BJ (cell line): Measurements from ENCODE around the gene WWOX. TPM values are rescaled to one million over a fixed set of nuclear protein-coding genes. Genes with fewer than 3 reads are reported as not detected.
A peak's percentile ranks its signal among the peaks of the same experiment; 100 is the strongest.
"Not testable (repeated sequence)": the region's sequence is repeated elsewhere in the genome, so short reads cannot be mapped to it uniquely, and the experiment has no call there.

ENCODE experiments used
- CTCF ChIA-PET: fragments of 350-600 bp; formaldehyde crosslinking; extraction: SDS; loops from one replicate; lab custom pipeline; 2021; ENCODE audit warnings: antibody characterized with exemption, inconsistent platforms; lab: Yijun Ruan, JAX
- POLR2A ChIA-PET: fragments of 300-600 bp; sonication (Branson Sonifier 250); formaldehyde crosslinking; extraction: SDS; loops from one replicate; lab custom pipeline; 2021; ENCODE audit warnings: antibody characterized with exemption; lab: Charles Lee
- DNase-seq: peaks from one replicate; pipeline ENCODE4 v3.0.0-alpha.2; 2011; ENCODE audit warnings: low read depth
- H3K27me3 ChIP-seq: 2 replicates; pipeline ENCODE4 v1.6.0; 2011; ENCODE audit warnings: low read length; ENCODE audit not compliant: control insufficient read depth, insufficient read depth
- H3K36me3 ChIP-seq: 2 replicates; pipeline ENCODE4 v1.5.1; 2011; ENCODE audit warnings: low read length; ENCODE audit not compliant: control insufficient read depth, insufficient read depth
- H3K4me3 ChIP-seq: 2 replicates; pipeline ENCODE4 v1.5.1; 2011; ENCODE audit warnings: low read depth, mild to moderate bottlenecking, control low read depth, low read length
- CTCF ChIP-seq: IDR thresholded peaks from 2 replicates; pipeline ENCODE4 v1.5.1; 2011; ENCODE audit warnings: low read depth, mild to moderate bottlenecking, control low read depth, inconsistent platforms, low read length, moderate library complexity; ENCODE audit not compliant: insufficient read depth
- polyA minus RNA-seq: library from RNA; depleted of rRNA, polyadenylated mRNA; stranded (reverse); fragments of >200 nt; gene quantifications from 2 replicates; pipeline ENCODE4 v1.2.3, GENCODE V29; 2011; rRNA and poly(A)+ RNA removed
- polyA plus RNA-seq: library from polyadenylated mRNA; depleted of rRNA; stranded (reverse); fragments of >200 nt; gene quantifications from 2 replicates; pipeline ENCODE4 v1.2.3, GENCODE V29; 2011; rRNA removed

The WWOX gene
- 3.1 and 3.8 TPM in 2 replicates for polyA plus RNA-seq
- 2.4 and 4.8 TPM in 2 replicates for polyA minus RNA-seq

GRCh38 chr16:78099271-78100111 lies at the start of gene WWOX:
TSS of gene WWOX (plus strand) at chr16:78099654.
- POLR2A ChIA-PET, result no interaction called here
- no peaks in the 10 kb centered on the region for H3K36me3 ChIP-seq
- peak within 1 kb of the TSS; percentile 96 for H3K4me3 ChIP-seq
- DNase-seq, result peak; percentile 93
- TF ChIP-seq CTCF, result peak; percentile 94
- CTCF ChIA-PET, result interaction anchor here (0.8 to 1.8 kb wide), 8 partner anchors 10 to 424 kb away, joined by 3 to 4 read pairs (median 4); no protein-coding TSS in a partner anchor
- no peaks in the 10 kb centered on the region for H3K27me3 ChIP-seq

GRCh38 chr16:78050734-78051400 lies 48.6 kb upstream of the WWOX start:
- Histone ChIP-seq H3K4me3 (no peak overlapping the region), H3K36me3 (no peaks in the 10 kb centered on the region), H3K27me3 (no peaks in the 10 kb centered on the region)
- no peak for DNase-seq
- TF ChIP-seq CTCF, result no peak
- POLR2A ChIA-PET, result no interaction called here
- CTCF ChIA-PET, result interaction anchor here (0.8 kb wide), 1 partner anchor 12 kb away, joined by 3 read pairs; no protein-coding TSS in a partner anchor

GRCh38 chr16:78057803-78058564 lies 41.5 kb upstream of the WWOX start:
- POLR2A ChIA-PET, result no interaction called here
- Histone ChIP-seq H3K27me3 (no peaks in the 10 kb centered on the region), H3K36me3 (no peaks in the 10 kb centered on the region), H3K4me3 (no peak overlapping the region)
- DNase-seq, result no peak
- no peak for TF ChIP-seq CTCF
- CTCF ChIA-PET, result no interaction called here

GRCh38 chr16:78059806-78060205 lies 39.6 kb upstream of the WWOX start:
- DNase-seq, CTCF ChIA-PET, H3K27me3 ChIP-seq, H3K4me3 ChIP-seq, H3K36me3 ChIP-seq, POLR2A ChIA-PET: not testable (repeated sequence)

GRCh38 chr16:78060295-78060694 lies 39.2 kb upstream of the WWOX start:
- DNase-seq, result no peak
- H3K36me3 ChIP-seq, result no peaks in the 10 kb centered on the region
- POLR2A ChIA-PET, result no interaction called here
- TF ChIP-seq CTCF, result no peak
- H3K4me3 ChIP-seq, result no peak overlapping the region
- CTCF ChIA-PET, result no interaction called here
- H3K27me3 ChIP-seq, result no peaks in the 10 kb centered on the region
